Transverse colon (tissue), 4 donors: Measurements from ENCODE around the gene CACNA2D4. TPM values are rescaled to one million over a fixed set of nuclear protein-coding genes. Genes with fewer than 3 reads are reported as not detected.

ENCODE experiments used
- DNase-seq: peaks from one replicate; pipeline ENCODE4 v3.0.0-alpha.2; 2019
- H3K27ac ChIP-seq, 4 donors: fragments of 200-600 bp; sonication (generic); 2 replicates each; pipeline ENCODE4 v1.5.1; 2016 to 2018; ENCODE audit warnings: inconsistent platforms in 4 of 4
- H3K27me3 ChIP-seq: fragments of 200-600 bp; sonication (generic); 2 replicates; pipeline ENCODE4 v1.5.1; 2017; ENCODE audit warnings: inconsistent platforms
- H3K36me3 ChIP-seq, 4 donors: fragments of 200-600 bp; sonication (generic); 2 replicates each; pipeline ENCODE4 v1.5.1; 2017 to 2019; ENCODE audit warnings: inconsistent platforms in 4 of 4
- H3K4me1 ChIP-seq, 4 donors: fragments of 200-600 bp; sonication (generic); 2 replicates each; pipeline ENCODE4 v1.5.1; 2017 to 2020; ENCODE audit warnings: inconsistent platforms in 4 of 4
- H3K4me3 ChIP-seq, 4 donors: fragments of 200-600 bp; sonication (generic); 1 replicate in 1 of 4; 2 replicates in 3 of 4; pipeline versions ENCODE4 v1.5.1 to v1.6.1; 2017 to 2019; ENCODE audit warnings: inconsistent platforms in 4 of 4
- H3K9me3 ChIP-seq, 2 donors: fragments of 200-600 bp; sonication (generic); 2 replicates each; pipeline ENCODE4 v1.5.1; 2017 to 2019; ENCODE audit warnings: inconsistent platforms in 2 of 2
- CTCF ChIP-seq, 5 experiments: fragments of 200-600 bp in 3 of 5; fragments of 450-650 bp in 2 of 5; sonication (generic) in 3 of 5; IDR thresholded peaks; 1 replicate in 2 of 5; 2 replicates in 3 of 5; pipeline ENCODE4 v1.5.1; 2016 to 2017; ENCODE audit warnings: antibody characterized with exemption in 5 of 5, inconsistent platforms in 3 of 5, mild to moderate bottlenecking in 2 of 5, moderate library complexity in 1 of 5
- EP300 ChIP-seq: sonication (generic); formaldehyde crosslinking; IDR thresholded peaks from one replicate; pipeline ENCODE4 v1.6.1; 2017; ENCODE audit warnings: antibody characterized with exemption, low read depth
- POLR2A ChIP-seq: fragments of 450-650 bp; IDR thresholded peaks from one replicate; pipeline ENCODE4 v1.6.1; 2016; ENCODE audit warnings: antibody characterized with exemption, mild to moderate bottlenecking, moderate library complexity
- POLR2AphosphoS5 ChIP-seq, 3 donors: sonication (generic); formaldehyde crosslinking; IDR thresholded peaks; one replicate each; pipeline ENCODE4 v1.6.1; 2016; ENCODE audit warnings: antibody characterized with exemption in 3 of 3
- WGBS, 2 donors: methylation state at CpG; one replicate each; pipeline ENCODE4 v1.1.5; 2018; ENCODE audit warnings: low coverage in 1 of 2; 5-methylcytosine and 5-hydroxymethylcytosine counted together
- in situ Hi-C, 4 donors: fragments of 200-750 bp; cut with MboI; loops; one replicate each; pipeline versions ENCODE4 v1.15.0 to v1.15.1; 2017; ENCODE audit warnings: low sequenced_read_pairs in 3 of 4, low pct_ligation_motif_present in 1 of 4, low pct_unique_long_range_greater_than_20kb in 1 of 4
- intact Hi-C: fragments of 100-400 bp; cut with DNase I; formaldehyde crosslinking; loops from one replicate; pipeline ENCODE4 v1.15.1; 2023; ENCODE audit warnings: low total_unique reads
- total RNA-seq, 4 donors: library from RNA; depleted of rRNA; stranded (reverse); fragments of >200 nt; gene quantifications; one replicate each; pipeline ENCODE4 v1.1.0, GENCODE V29; 2016

Gene CACNA2D4
- total RNA-seq, 4 donors from 2014 or later: 6.5 to 22.8 (median 7.2) TPM; not detected in 1

GRCh38 chr12:1835211-1836131 is 83.0 kb downstream of the CACNA2D4 start:
- peaks cover 23% of the 10 kb centered on the region for H3K27me3 ChIP-seq
- H3K27ac ChIP-seq: no peak overlapping the region
- no peak overlapping the region for H3K4me3 ChIP-seq
- H3K4me1 ChIP-seq: no peaks in the 10 kb centered on the region
- intact Hi-C loops (loop anchor here (10.0 kb wide), 1 partner anchor 69 kb away; no protein-coding TSS in a partner anchor), in situ Hi-C loops (no loop called here)
- H3K36me3 ChIP-seq: no peaks in the 10 kb centered on the region
- no peaks in the 10 kb centered on the region for H3K9me3 ChIP-seq
- WGBS, 2 donors: 89% methylated on average over 17 of the region's 22 CpGs; no CpG with 5 or more reads in 1 of the 2 donors
- TF ChIP-seq POLR2A (no peak), EP300 (no peak), CTCF (IDR thresholded peaks at IDR 0.05) (no peak), POLR2AphosphoS5 (IDR thresholded peaks at IDR 0.05) (no peak)
- DNase-seq: no peak

- Histone ChIP-seq H3K4me1 (no peaks in the 10 kb centered on the region), H3K27me3 (peaks cover 34% of the 10 kb centered on the region), H3K4me3 (no peak overlapping the region), H3K9me3 (no peaks in the 10 kb centered on the region), H3K27ac (no peak overlapping the region), H3K36me3 (no peaks in the 10 kb centered on the region)
- 40 to 71% methylated on average over 2 to 17 of the region's 34 CpGs for WGBS, 2 donors
- no peak for DNase-seq
- in situ Hi-C loops (no loop called here), intact Hi-C loops (loop anchor here (10.0 kb wide), 1 partner anchor 70 kb away; no protein-coding TSS in a partner anchor)
- TF ChIP-seq CTCF (IDR thresholded peaks at IDR 0.05) (no peak), EP300 (no peak), POLR2A (no peak), POLR2AphosphoS5 (IDR thresholded peaks at IDR 0.05) (no peak)
Measured at GRCh38 chr12:1834186-1834925, 84.1 kb downstream of the CACNA2D4 start.

DNA sequence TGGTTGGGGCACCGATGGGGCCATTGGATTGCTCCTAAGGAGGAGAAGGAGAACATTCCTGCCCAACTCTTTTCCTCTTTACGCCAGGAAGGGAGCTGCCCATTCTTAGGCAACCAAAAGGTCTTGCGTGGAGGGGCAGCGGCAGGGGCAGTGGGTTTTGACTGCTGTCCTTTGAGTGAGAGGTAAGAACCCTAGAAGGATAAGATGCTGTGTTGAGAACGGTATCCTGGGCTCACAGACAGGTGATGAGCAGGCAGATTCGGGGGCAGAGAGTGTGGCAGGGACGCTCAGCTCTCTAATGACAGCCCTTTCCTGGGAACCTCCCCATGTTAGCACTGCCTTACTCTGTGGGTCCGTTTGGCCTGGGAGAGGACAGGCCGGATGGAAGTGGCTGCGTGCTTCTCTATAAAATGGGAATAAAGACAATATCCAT is 84.8 kb downstream of the CACNA2D4 start:
- intact Hi-C loops (loop anchor here (10.0 kb wide), 1 partner anchor 71 kb away; no protein-coding TSS in a partner anchor), in situ Hi-C loops (no loop called here)
- H3K9me3 ChIP-seq: no peaks in the 10 kb centered on the region
- no peak overlapping the region for H3K4me3 ChIP-seq
- H3K36me3 ChIP-seq: no peaks in the 10 kb centered on the region
- no peaks in the 10 kb centered on the region for H3K4me1 ChIP-seq
- TF ChIP-seq EP300: no peak
- TF ChIP-seq POLR2AphosphoS5 (IDR thresholded peaks at IDR 0.05): no peak
- TF ChIP-seq CTCF (IDR thresholded peaks at IDR 0.05): no peak
- TF ChIP-seq POLR2A: no peak
- WGBS, 2 donors: 80 to 85% methylated on average over 9 to 10 of the region's 10 CpGs
- peaks cover 37% of the 10 kb centered on the region for H3K27me3 ChIP-seq
- no peak for DNase-seq
- H3K27ac ChIP-seq: no peak overlapping the region
